Tracheal epithelial cell (primary cell): Measurements from ENCODE around the gene MT3. TPM values are rescaled to one million over a fixed set of nuclear protein-coding genes. Genes with fewer than 3 reads are reported as not detected.

ENCODE experiments used
- total RNA-seq: library from RNA; depleted of rRNA; stranded (reverse); fragments of >200 nt; gene quantifications from 2 replicates; pipeline ENCODE4 v1.2.1, GENCODE V29; 2014

The MT3 gene
- total RNA-seq: not detected in 2 replicates

DNA sequence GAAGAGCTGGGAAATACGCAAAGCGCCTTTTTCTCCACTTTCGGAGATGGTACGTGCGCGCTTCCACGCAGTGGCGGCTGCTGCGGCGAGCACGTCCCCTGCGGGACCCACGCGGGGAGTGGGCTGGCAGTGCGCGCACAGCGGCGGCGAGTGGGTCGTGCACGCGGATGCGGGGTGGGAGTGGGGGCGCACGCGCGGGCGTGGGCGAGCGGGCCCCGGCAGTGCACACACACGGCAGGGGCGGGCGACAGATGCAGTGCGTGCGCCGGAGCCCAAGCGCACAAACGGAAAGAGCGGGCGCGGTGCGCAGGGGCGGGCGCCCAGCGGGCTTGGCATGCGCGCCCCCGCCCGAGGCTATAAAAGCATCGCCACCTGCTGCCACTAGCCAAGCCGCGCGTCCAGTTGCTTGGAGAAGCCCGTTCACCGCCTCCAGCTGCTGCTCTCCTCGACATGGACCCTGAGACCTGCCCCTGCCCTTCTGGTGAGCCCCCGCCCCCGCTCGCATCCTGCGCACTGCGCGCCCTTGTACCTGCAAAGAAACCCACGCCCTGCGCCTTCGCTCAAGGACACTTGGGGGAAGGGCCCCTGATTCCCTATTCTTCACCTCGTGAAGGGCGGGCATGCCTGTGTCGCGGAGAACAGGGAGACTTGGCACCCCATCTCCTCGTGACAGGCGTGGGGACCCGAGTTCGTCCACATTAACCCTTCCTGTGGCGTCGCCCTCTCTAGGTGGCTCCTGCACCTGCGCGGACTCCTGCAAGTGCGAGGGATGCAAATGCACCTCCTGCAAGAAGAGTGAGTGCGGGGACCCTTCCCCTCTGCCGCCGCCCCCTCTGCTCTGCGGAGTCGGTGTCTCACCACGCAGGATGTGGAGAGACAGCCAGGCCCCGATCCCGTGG lies at the start of gene MT3:
Gene MT3 (plus strand): TSS at position 388 of the 899 bp plus-strand sequence. CDS start 63 bp downstream, at position 451.

DNA sequence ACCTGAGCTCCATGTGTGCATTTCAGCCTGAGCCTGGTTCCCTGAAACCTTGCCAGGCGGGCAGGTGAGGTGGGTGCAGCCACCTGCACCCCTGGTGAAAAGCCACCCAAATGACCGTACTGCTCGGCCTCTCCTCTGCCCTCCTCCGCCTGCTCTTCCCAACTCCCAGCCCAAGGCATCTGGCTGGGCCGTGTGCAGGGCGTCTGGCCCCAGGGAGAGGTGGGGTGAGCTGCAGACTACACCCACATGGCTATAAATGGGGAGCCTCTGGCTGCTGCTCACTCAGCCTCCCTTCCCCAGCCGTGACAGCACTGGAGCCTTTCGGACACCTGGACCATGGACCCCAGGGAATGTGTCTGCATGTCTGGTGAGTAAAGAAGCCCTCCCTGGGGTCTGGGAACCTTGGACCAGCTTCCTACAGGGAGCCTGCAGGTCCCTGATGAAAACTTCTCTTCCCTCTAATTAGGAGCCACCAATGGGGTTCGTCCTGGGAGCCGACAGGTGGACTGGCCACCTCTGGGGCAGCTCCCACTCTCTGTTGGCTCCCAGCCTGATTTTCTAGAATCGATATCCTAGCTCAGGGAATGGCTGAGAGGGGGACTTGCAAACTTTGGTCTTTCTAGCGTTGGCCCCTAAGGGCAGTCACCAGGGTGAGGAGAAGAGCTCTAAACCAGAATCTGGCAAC lies 24.4 kb upstream of the MT3 start, which contains the start of gene MT4:
Gene MT4 (plus strand): TSS at position 281 of the 685 bp plus-strand sequence. CDS start 56 bp downstream, at position 337.

DNA sequence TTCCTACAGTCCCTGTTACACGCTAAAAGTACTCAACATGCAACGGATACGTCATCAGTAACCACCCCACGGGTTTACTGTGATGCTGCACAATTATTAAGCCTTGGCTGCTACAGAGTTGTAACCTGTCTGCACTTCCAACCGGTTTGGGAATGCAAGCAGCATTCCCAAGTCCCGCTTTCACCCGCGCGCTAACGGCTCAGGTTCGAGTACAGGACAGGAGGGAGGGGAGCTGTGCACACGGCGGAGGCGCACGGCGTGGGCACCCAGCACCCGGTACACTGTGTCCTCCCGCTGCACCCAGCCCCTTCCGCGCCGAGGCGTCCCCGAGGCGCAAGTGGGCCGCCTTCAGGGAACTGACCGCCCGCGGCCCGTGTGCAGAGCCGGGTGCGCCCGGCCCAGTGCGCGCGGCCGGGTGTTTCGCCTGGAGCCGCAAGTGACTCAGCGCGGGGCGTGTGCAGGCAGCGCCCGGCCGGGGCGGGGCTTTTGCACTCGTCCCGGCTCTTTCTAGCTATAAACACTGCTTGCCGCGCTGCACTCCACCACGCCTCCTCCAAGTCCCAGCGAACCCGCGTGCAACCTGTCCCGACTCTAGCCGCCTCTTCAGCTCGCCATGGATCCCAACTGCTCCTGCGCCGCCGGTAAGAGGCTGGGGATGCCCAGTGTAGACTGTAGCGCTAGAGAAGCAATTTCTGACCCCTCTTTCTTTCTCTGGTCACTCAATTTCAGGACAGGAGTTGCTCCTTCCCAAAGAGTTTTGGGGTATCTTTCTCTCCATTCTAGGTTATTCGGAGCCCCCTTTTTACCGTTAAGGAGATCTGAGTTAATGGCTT lies 18.9 kb downstream of the MT3 start, which contains the start of gene MT2A:
Gene MT2A (plus strand): TSS at position 542 of the 833 bp plus-strand sequence. CDS start 72 bp downstream, at position 614.

DNA sequence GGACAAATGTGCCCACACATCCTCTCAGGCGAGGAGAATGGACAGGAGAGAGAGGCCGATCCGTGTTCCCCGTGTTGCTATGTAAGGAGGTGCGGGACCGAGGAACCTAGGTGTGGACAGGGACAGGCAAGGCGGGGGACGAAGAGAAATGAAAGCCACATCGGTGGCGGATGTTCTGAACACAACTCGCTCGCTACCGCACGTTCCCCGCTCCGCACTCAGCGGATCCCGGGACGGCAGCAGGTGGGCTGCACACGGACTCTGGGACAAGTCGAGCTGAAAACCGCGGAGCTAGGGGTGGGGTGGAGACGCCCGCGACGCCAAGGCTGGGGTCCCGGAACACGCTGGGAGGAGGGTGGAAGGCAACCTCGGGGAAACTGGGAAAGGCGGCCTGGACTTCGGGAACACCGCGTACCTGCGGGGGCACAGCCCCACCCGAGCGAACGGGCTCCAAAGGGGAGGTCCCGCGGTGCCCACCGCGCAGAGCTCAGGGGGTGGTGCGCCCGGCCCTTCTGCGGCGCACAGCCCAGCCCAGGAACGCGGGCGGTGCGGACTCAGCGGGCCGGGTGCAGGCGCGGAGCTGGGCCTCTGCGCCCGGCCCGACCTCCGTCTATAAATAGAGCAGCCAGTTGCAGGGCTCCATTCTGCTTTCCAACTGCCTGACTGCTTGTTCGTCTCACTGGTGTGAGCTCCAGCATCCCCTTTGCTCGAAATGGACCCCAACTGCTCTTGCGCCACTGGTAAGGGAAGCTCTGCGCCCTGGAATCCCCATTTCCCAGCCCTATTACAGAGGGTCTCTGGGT lies 36.0 kb downstream of the MT3 start, which contains the start of gene MT1E:
Gene MT1E (plus strand): TSS at position 642 of the 803 bp plus-strand sequence. CDS start 71 bp downstream, at position 713.

DNA sequence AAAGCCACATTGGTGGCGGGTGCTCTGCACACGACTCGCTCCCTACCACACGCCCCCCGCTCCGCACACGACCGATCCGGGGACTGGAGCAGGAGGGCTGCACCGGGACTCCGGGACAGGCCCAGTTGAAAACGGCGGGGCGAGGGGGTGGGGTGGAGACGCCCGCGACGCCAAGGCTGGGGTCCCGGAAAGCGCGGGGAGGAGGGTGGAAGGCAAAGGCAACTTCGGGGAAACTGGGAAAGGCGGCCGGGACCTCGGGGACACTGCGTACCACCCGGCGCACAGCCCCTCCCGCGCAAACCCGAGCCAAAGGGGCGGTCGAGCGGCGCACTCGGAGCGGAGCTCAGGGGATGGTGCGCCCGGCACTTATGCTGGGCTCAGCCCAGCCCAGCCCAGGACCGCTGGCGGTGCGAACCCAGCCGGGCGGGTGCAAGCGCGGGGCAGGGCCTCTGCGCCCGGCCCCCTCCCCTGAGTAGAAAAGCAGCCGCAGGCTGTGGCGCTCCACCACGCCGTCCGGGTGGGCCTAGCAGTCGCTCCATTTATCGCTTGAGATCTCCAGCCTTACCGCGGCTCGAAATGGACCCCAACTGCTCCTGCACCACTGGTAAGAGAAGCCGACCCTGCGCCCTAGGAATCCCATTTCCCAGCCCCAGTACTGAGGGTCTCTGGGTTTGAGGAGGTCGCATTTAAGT lies 43.0 kb downstream of the MT3 start, which contains the start of gene MT1M:
Gene MT1M (plus strand): TSS at position 504 of the 692 bp plus-strand sequence. CDS start 73 bp downstream, at position 577.

DNA sequence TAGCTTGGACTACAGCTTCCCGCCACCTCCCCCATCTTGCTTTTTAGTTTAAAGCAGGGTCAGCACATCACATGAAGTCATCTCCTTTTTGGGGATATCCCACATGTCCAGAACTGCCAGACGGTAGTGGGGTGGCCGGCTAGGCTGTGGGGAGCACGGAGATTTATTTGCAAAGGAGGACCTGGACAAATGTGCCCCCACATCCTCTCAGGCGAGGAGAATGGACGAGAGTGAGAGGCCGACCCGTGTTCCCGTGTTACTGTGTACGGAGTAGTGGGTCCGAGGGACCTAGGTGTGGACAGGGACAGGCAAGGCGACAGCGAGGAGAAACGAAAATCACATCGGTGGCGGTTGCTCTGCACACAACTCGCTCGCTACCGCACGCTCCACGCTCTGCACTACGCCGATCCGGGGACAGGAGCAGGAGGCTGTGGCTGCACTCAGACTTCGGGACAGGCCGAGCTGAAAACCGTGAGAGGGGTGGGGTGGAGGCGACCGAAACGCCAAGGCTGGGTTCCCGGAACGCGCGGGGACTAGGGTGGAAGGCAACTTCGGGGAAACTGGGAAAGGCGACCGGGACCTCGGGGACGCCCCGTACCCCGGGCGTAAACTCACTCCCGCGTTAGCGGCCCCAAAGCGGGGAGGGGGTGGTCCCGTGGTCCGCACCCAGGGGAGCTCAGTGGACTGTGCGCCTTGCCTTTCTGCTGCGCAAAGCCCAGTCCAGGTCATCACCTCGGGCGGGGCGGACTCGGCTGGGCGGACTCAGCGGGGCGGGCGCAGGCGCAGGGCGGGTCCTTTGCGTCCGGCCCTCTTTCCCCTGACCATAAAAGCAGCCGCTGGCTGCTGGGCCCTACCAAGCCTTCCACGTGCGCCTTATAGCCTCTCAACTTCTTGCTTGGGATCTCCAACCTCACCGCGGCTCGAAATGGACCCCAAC lies 48.8 kb downstream of the MT3 start, which contains the start of gene MT1A:
Gene MT1A (plus strand): TSS at position 853 of the 937 bp plus-strand sequence. CDS start 73 bp downstream, at position 926.

Other genes with a start within 250 kb of the MT3 start
- gene AMFR, start 164.0 kb upstream of the MT3 start, total RNA-seq: 298 and 302 TPM in 2 replicates
- gene NUDT21, start 138.2 kb upstream of the MT3 start, total RNA-seq: 61.0 and 105 TPM in 2 replicates
- gene OGFOD1, start 138.0 kb upstream of the MT3 start, total RNA-seq: 74.5 and 74.8 TPM in 2 replicates
- 23.9 and 52.1 TPM in 2 replicates for gene BBS2, start 69.5 kb upstream of the MT3 start, total RNA-seq
- gene MT4, start 24.5 kb upstream of the MT3 start, total RNA-seq: not detected in 2 replicates
- gene MT2A, start 19.1 kb downstream of the MT3 start, total RNA-seq: 173 and 340 TPM in 2 replicates
- gene MT1E, start 36.3 kb downstream of the MT3 start, total RNA-seq: 388 and 673 TPM in 2 replicates
- 0.43 and 12.5 TPM in 2 replicates for gene MT1M, start 43.1 kb downstream of the MT3 start, total RNA-seq
- gene MT1A, start 49.1 kb downstream of the MT3 start, total RNA-seq: not detected in 2 replicates
- not detected in 2 replicates for gene MT1B, start 62.4 kb downstream of the MT3 start, total RNA-seq
- gene MT1F, start 68.4 kb downstream of the MT3 start, total RNA-seq: 3.8 and 14.5 TPM in 2 replicates
- gene MT1G, start 78.5 kb downstream of the MT3 start, total RNA-seq: 4.1 TPM in 1 of 2 replicates, not detected in the other
- gene MT1H, start 80.3 kb downstream of the MT3 start, total RNA-seq: not detected in 2 replicates
- 1,179 and 3,595 TPM in 2 replicates for gene MT1X, start 92.9 kb downstream of the MT3 start, total RNA-seq
- gene NUP93, start 140.6 kb downstream of the MT3 start, total RNA-seq: 43.9 and 70.8 TPM in 2 replicates